HG03066 (cell line): Measurements from ENCODE around the gene CNTNAP3B.
"Not testable (repeated sequence)": the region's sequence is repeated elsewhere in the genome, so short reads cannot be mapped to it uniquely, and the experiment has no call there.

Experiments used
- ATAC-seq: cut with Tn5 transposase; IDR thresholded peaks from one replicate; pipeline ENCODE4 v1.9.1; 2021; ENCODE audit warnings: low read depth; ENCODE audit not compliant: unreplicated experiment

CNTNAP3B gene

DNA sequence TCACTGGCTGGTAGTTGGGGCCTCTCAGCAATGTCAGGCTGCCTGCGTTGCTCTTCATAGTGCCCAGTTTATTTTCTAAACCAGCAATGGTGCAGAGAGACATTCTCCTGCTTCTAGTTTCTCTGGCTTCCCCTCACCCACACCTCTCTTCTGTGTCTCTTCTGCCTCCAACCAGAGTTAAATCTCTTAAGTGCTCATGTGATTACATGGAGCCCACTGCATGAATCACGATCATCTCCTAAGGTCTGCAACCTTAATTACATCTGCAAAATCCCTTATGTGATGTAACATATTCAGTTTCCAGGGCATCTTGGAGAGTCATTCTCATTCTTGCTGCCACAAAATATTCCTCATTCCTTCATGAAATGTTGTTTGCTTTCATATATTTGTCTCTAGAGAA, 149.0 kb downstream of the CNTNAP3B start:
- not testable (repeated sequence) for ATAC-seq

DNA sequence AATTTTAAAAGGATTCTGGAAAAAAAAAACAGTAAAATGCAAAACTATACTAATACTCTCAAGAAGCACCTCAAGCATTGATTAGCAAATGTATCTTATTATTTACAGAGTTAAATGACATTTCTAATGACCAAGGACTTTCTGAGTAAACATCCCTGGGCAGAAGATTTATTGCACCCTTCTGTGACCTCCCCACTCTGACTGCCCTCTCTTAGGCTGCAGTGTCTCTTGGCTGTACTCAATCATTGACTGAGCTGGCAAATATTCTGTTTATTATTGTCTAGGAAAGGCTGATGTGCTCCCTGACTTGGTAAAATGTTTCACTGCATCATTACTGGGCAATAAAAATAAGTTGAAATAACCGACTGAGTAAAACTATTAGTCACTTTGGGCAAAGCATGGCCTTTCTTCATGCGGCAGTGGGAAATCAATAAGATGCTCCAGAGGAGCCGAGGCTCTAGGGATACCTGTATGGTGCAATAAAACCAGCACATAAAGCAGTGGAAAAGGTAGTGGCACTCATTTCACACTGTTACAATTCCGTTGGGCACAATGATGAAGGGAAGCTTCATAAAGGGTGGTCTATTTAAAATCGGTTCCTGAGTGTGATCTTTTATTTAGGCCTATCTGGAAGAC, 151.1 kb downstream of the CNTNAP3B start:
- ATAC-seq: not testable (repeated sequence)

DNA sequence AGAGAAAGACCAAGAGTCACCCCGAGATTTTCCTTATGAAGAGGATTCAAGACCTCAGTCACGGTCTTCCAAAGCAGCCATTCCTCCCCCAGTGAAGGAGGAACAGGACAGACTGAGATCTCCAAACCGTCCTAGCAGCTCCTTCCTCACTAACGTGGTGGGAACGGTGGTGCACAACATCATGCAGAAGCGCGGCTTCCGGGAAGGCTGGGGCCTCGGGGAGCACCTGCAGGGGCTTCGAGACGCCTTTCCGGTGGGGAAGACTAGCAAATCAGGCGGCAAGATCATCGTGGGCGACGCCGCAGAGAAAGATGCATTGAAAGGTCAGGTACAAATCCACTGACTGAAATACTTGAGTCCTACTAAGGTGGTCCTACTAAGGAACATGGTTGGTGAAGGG, 154.3 kb downstream of the CNTNAP3B start:
- not testable (repeated sequence) for ATAC-seq

DNA sequence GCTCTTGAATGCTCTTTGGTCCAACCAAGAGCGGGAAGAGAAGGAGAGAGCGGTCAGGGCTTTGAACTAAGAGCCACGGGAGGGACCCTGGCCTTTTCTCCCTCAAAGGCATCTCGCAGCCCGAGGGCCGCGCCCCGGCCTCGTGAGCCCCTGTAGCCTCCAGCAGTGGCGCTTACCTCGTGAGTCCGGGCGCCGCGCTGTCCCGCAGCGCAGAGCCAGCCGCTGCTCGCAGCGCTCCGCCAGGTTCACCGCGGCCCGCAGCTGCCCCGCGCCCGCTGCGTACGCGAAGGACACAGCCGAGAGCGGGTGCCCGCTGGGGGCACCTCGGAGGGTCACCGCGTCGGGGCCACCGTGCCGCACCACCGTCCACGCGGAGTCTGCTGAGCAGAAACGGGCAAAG, 176.2 kb downstream of the CNTNAP3B start:
- not testable (repeated sequence) for ATAC-seq

DNA sequence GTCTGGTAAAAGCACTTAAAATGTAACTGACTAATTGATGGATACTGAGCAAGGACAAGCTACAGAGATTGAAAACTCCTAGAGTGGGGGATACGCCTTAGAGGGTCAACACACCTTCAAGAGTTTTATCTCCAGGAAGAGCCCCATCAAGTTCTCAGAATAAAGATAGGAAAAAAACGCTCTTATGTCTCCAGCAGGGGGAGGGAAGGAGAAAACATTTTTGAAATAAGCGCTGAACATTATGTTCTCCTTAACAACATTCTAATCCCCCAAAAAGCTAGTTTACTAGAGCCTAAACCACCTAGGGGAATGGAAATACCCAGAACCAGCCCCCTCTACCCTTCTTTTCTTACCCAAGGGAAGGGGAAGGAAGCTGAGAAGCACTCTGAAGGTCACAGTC, 187.5 kb downstream of the CNTNAP3B start:
- not testable (repeated sequence) for ATAC-seq

DNA sequence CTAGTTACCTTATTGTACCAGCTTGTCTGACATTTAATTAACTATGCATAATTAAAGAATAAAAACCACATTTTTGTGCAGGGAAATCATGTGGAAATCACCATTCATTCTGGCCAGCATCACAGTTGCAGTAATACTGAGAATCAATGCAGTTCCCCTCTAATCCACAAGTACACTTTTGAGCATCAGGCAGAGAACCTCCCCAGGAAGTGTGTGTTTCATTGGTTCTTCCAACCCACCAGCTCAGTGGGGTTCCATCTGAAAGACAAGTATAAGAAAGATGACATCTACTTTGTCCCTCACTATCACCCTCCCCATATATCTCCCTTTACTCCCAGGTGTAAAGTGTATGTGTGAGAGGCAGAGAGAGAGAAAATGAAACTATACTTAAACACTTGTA, 191.1 kb downstream of the CNTNAP3B start:
- ATAC-seq: not testable (repeated sequence)

DNA sequence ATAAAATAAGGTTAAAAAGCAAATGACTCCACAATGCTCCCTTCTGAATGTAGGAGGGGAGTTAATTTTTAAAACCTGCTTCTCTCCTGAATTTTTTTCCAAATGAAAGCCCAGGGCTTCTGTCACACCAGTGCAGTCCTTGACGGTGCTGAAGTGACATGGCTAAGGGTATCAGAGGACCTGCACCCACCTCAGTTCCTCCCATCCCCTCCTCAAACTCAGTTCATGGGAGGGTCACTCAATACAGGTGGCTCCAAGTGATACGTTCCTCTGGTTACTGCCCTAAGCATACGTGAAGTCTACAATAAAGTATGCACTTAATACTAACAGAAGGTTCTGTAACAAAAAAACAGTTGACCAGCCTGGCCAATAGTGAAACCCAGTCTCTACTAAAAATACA, 193.5 kb downstream of the CNTNAP3B start:
- not testable (repeated sequence) for ATAC-seq

DNA sequence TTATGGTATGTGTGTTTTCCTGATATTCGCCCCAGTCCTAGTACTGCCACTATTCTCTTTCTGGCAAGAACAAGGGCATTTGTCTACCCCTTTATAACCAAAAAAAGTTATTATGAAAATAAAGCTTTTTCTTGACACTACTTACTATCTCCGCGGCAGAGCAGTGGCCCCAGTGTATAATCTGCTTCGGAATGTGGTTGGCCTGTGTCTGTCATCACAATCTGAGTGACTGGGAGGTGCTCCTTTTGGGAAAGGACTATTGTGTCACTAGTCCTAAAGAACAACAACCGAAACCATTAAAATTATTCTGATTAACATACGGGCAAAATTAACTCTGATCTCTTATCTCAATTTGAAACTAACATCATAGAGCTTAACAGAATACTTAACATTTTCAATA, 200.1 kb downstream of the CNTNAP3B start:
- not testable (repeated sequence) for ATAC-seq

DNA sequence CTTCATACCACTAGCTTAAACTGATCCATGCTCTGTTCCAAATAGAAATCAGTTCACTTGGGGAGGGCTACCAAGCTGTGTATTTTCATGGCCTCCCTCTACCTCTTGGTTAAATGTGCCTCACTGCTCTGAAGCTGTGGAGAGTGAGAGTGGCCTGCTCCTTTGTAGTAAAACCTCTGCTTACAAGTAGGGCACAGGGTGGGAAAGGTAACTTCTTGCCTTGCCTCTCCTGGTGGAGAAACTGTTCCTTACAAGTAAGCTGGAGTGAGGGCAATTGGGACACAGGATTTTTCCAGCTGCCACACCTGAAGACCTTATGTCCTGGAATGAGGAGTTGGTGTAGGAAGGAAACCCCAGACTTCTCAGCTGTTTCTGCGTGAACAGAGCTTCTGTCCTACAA, 211.9 kb downstream of the CNTNAP3B start:
- not testable (repeated sequence) for ATAC-seq

DNA sequence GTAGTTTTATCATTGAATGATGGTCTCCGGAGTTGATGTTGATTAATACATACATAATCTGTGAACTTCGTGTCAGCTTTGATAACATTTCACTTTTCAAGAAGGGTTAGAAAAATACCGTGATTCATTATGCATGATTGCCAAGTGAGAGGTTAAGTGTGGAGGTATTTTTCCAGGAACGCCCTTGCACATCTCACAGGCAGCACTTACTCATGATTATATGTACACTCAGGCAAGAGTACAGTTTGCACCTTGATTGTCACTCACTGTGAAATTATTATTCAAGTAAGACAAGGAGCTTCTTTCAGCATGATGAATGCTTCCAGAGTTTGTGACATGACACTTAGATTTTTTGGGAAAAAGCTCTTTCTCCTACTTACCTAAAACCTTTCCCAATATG, 223.7 kb downstream of the CNTNAP3B start:
- not testable (repeated sequence) for ATAC-seq

DNA sequence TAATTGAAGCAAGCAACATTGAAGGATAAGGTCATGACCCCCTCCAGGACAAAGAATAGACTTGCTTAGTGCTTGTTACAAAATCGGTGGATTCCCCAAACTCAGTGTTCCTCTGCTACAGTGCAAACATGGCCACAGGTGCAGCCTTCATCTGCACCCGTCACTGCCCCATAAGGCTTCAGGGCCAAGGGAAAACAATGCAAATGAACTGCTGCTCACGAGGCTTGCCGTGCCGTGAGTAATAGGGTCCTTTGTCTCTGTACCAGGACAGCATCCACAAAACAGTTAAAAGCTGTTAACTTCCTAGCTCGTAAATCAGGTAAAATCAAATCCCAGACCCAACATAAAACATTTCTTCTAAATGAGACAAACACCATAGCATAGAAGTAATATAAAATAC, 226.5 kb downstream of the CNTNAP3B start:
- not testable (repeated sequence) for ATAC-seq

DNA sequence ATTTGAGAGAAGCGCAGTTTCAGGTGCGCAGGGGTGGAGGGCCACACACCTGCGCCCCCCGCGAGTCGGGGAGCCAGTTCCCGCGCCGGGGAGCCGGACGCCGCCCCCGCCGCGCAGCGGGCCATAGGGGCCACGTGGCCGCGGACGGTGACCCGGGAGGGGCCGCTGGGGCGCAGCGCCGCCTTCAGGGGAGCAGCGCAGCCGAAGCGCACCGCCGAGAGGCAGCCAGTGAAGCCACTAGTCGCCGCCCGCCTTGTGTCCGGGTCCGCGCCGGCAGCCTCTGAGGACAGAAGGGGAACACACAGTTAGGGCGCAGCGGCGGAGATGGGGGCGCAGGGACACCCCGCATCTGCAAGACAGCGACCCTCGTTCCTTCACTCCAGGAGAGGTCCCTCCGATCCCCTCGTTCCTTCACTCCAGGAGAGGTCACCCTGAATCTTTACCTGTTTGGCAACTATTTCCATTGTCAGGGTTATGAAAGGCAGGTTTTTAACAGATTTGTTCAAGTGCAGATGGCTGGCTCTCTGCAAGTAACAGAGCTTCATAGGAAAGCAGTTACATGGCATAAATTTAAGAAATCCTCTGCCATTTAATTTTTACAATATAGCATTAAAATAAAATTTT, 230.4 kb downstream of the CNTNAP3B start:
- not testable (repeated sequence) for ATAC-seq

DNA sequence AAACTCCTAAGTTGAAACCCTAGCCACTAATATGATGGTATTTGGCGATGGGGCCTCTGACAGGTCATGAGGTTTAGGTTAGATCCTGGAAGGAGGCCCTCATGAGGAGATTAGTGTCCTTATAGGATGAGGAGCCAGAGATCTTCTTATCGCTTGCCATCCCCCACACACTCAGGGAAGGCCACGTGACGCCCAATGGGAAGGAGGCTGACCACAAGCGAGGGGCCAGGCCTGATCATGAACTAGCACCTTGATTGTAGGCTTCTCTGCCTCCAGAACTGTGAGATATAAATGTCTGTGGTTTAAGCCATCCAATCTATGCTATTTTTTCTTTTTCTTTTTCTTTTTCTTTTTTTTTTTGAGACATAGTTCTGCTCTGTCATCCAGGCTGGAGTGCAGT, 254.7 kb downstream of the CNTNAP3B start:
- ATAC-seq: not testable (repeated sequence)

DNA sequence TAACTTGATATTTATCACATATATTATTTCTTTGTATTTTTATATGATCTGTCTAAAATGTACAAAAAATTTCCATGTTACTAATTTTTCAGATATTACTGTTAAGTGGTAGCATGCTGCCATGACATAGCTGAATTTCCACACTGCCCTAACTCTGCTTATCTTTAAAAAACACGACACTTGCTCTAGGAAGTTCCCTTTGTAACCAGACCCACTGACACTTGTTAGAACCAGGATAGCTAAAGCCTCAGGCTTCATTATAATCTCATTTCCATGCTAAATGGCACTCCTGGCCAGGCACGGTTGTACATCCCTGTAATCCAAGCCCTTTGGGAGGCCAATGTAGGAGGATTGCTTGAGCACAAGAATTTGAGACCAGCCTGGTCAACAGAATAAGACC, 273.8 kb downstream of the CNTNAP3B start:
- not testable (repeated sequence) for ATAC-seq

DNA sequence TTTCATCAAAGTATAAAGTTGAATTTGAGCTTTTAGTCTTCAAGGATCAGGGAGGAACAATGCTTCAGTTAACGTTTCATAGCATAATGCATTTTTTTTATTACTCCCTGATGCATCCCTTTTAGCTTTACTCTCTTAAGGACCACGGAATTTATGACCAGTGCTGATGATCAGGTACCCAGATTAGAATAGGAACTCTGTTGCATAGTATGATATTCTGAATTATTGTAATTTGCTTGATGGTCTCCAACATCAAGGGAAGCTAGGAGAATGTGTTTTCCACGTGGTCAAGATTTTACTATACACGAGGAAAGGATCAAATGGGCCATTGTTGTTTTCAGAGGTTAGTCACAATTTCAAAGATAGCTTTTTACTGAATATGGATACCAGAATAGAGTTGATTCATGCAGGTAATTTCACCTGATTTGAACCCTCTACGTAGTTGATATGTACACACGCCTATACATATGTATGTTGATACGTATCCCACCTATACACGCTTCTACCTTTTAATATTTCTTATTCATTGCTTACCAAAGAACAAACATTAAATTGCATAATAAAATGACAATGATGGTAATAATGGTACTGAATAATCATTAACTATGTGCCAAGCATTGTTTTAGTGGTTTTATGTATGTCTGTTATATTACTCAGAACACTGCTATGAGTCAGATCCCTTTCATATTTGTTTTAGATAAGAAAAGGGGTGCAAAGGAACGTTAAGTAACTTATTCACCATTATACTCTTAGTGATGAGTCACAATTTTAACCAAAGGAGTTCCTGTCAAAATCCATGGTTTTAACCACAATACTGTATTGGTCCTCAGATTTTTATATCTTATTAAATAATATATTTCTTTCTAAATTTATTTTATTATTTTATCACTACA, 277.1 kb downstream of the CNTNAP3B start:
- ATAC-seq: not testable (repeated sequence)

DNA sequence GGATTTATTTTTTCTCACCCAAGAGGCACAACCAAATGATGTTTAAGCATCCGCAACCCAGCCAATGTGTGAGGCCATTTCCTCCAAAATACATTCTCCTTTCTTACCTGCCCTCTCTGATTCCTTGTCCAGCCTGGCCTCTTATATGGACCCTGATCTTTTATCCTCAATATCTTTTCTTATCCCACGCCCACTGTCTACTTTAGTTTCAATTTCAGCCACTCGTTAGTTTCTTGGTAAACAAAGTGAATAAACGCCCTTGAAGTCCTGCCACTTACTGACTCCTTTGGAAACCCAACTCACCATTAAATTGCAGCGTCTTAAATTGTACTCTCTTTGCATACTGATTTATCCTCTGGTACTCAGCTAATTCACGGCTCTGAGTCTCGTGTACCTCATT, 281.4 kb downstream of the CNTNAP3B start:
- not testable (repeated sequence) for ATAC-seq
